Measurements from ENCODE around the gene TBL1XR1. TPM values are rescaled to one million over a fixed set of nuclear protein-coding genes. Genes with fewer than 3 reads are reported as not detected.

TBL1XR1 gene
- total and polyA plus RNA-seq, 2 of the 4 experiments (the other 2 are of a cell fraction), result 25.2 to 170 TPM

GRCh38 chr3:177238686-177239216, 41.5 kb upstream of the TBL1XR1 start:
- Histone ChIP-seq H3K9ac (ENCODE audit: low read depth, low read length) (no peak overlapping the region), H3K9me1 (ENCODE audit: insufficient read depth, low read length) (no peaks in the 10 kb centered on the region), H3K4me2 (ENCODE audit: low read depth, low read length) (no peak overlapping the region), H2BK15ac (ENCODE audit: low read depth, low read length) (no peak overlapping the region), H3K36me3 (ENCODE audit: control insufficient read depth, insufficient read depth, low read length) (no peaks in the 10 kb centered on the region), H2BK5ac (ENCODE audit: low read depth, low read length, poor library complexity, severe bottlenecking) (no peak overlapping the region), H3K18ac (ENCODE audit: low read depth, low read length) (no peak overlapping the region), H2AK5ac (ENCODE audit: low read depth, low read length) (no peak overlapping the region), H4K5ac (ENCODE audit: low read depth, low read length) (no peak overlapping the region), H3K79me1 (ENCODE audit: low read depth in 1 of 2, low read length in 2 of 2) (no peaks in the 10 kb centered on the region), H4K8ac (ENCODE audit: low read depth in 2 of 2, low read length in 2 of 2) (no peak overlapping the region), H2AFZ (replicated peaks; ENCODE audit: low read length, poor library complexity) (no peak overlapping the region), H3K4me1 (ENCODE audit: control insufficient read depth, insufficient read depth, low read length) (no peaks in the 10 kb centered on the region), H3K4ac (ENCODE audit: low read depth, low read length) (no peak overlapping the region), H3K9me3 (ENCODE audit: control insufficient read depth, insufficient read depth, low read length) (no peaks in the 10 kb centered on the region), H3K14ac (replicated peaks; ENCODE audit: low read depth, low read length) (no peak overlapping the region), H3K56ac (ENCODE audit: extremely low read depth, insufficient read depth, low read length) (no peak overlapping the region), H2AK9ac (replicated peaks; ENCODE audit: low read depth, low read length, poor library complexity) (no peak overlapping the region), H3K27ac (ENCODE audit: insufficient read depth, low read length) (no peak overlapping the region), H3K27me3 (ENCODE audit: control insufficient read depth, insufficient read depth, low read length) (no peaks in the 10 kb centered on the region), H2BK120ac (ENCODE audit: low read depth, low read length) (no peak overlapping the region), H3K4me3 (ENCODE audit: insufficient read depth, low read depth, low read length) (no peak overlapping the region), H4K20me1 (ENCODE audit: insufficient read depth, low read length) (no peaks in the 10 kb centered on the region), H2BK20ac (ENCODE audit: low read depth, low read length) (no peak overlapping the region), H3K23ac (ENCODE audit: low read depth, low read length) (no peak overlapping the region), H4K91ac (ENCODE audit: insufficient read depth, low read depth, low read length) (no peak overlapping the region)
- ChIA-PET CTCF (no interaction called here), POLR2A (ENCODE audit: unreplicated experiment) (no interaction called here)
- no peak for TF ChIP-seq FOS (IDR thresholded peaks at IDR 0.05; ENCODE audit: low read depth, low read length)
- no peak for TF ChIP-seq POLR2A (IDR thresholded peaks at IDR 0.05; ENCODE audit: low read depth, low read length)
- no peak for TF ChIP-seq CHD1 (IDR thresholded peaks at IDR 0.05; ENCODE audit: low read depth, low read length)
- no peak for TF ChIP-seq CTCF (conservative IDR thresholded peaks at IDR 0.05; ENCODE audit: low read depth, low read length)
- TF ChIP-seq MAFK (IDR thresholded peaks at IDR 0.05; ENCODE audit: low read depth, low read length), result no peak
- ATAC-seq (ENCODE audit: low read depth), result no peak
- no CpG with 5 or more reads among the region's 2 CpGs for WGBS, 2 experiments (ENCODE audit: extremely low coverage in 2 of 2, insufficient read length in 1 of 2)
- BruUV-seq (replicated peaks), result no TSS peak
- DNase-seq, result no peak
- intact Hi-C loops (cut with micrococcal nuclease) (no loop called here), dilution Hi-C loops (cut with HindIII; ENCODE audit: low sequenced_read_pairs, unreplicated experiment) (no loop called here), in situ Hi-C loops (cut with MboI; ENCODE audit: low sequenced_read_pairs) (no loop called here)

All from IMR-90 (cell line).